Measurements from ENCODE around the gene HLA-DRA.

Gene HLA-DRA

GRCh38 chr6:32492351-32492750, 52.7 kb downstream of the HLA-DRA start:
- Histone ChIP-seq H3K36me3 (ENCODE audit: control insufficient read depth in 2 of 2, insufficient read depth in 1 of 2, low read length in 2 of 2) (no peaks in the 10 kb centered on the region), H3K4me1 (ENCODE audit: control insufficient read depth, insufficient read depth, low read length) (no peaks in the 10 kb centered on the region), H3K9me3 (ENCODE audit: control insufficient read depth, insufficient read depth, low read depth, low read length) (no peaks in the 10 kb centered on the region), H3K4me3 (ENCODE audit: low read depth, low read length) (no peak overlapping the region), H3K27ac (ENCODE audit: extremely low read depth, low read depth, low read length) (no peak overlapping the region)
- CTCF ChIA-PET, result interaction anchor here (0.9 to 1.3 kb wide), 2 partner anchors 144 to 350 kb away, joined by 3 to 4 read pairs; no protein-coding TSS in a partner anchor
- TF ChIP-seq ZNF18 (tag by site-specific recombination; IDR thresholded peaks at IDR 0.05) (no peak), ZFP69B (tag by site-specific recombination; IDR thresholded peaks at IDR 0.05) (no peak), ZNF37A (tag by site-specific recombination; IDR thresholded peaks at IDR 0.05) (no peak), HOXC10 (CRISPR knock-in tag; IDR thresholded peaks at IDR 0.05) (no peak), ZNF677 (tag by site-specific recombination; IDR thresholded peaks at IDR 0.05) (no peak), ZFP41 (tag by site-specific recombination; IDR thresholded peaks at IDR 0.05; ENCODE audit: borderline replicate concordance) (no peak), ZNF624 (tag by site-specific recombination; IDR thresholded peaks at IDR 0.05) (no peak), ZNF23 (tag by site-specific recombination; IDR thresholded peaks at IDR 0.05; ENCODE audit: borderline replicate concordance) (no peak), YY2 (tag by site-specific recombination; IDR thresholded peaks at IDR 0.05) (no peak), ZNF776 (tag by site-specific recombination; IDR thresholded peaks at IDR 0.05; ENCODE audit: borderline replicate concordance) (no peak), ZNF16 (tag by site-specific recombination; IDR thresholded peaks at IDR 0.05; ENCODE audit: low read depth) (no peak), ZNF274 (IDR thresholded peaks at IDR 0.05; ENCODE audit: low read length) (no peak), ZNF274 (tag by site-specific recombination; IDR thresholded peaks at IDR 0.05; ENCODE audit: borderline replicate concordance) (no peak)
- POLR2A ChIA-PET, result no interaction called here
